Astrocyte (in vitro differentiated cells and primary cell): ENCODE results near the gene TSEN2. TPM values are rescaled to one million over a fixed set of nuclear protein-coding genes. Genes with fewer than 3 reads are reported as not detected.

Experiments used
- DNase-seq: peaks from one replicate; pipeline ENCODE4 v3.0.0-alpha.2; 2010; ENCODE audit warnings: low read depth
- FAIRE-seq: peaks from 2 replicates; lab custom pipeline; 2011; peaks lifted over from hg19 to GRCh38; lab: Jason Lieb, UNC
- H2AFZ ChIP-seq: 2 replicates; pipeline ENCODE4 v1.6.0; 2012; ENCODE audit warnings: low read depth, low read length, inconsistent platforms
- H3K27ac ChIP-seq: 2 replicates; pipeline ENCODE4 v1.5.1; 2011; ENCODE audit warnings: low read depth, low read length, inconsistent platforms
- H3K27me3 ChIP-seq: 2 replicates; pipeline ENCODE4 v1.6.0; 2011; ENCODE audit warnings: low read length, inconsistent platforms; ENCODE audit not compliant: insufficient read depth
- H3K36me3 ChIP-seq: 2 replicates; pipeline ENCODE4 v1.5.1; 2011; ENCODE audit warnings: low read length, inconsistent platforms; ENCODE audit not compliant: insufficient read depth
- H3K4me1 ChIP-seq: 2 replicates; pipeline ENCODE4 v1.5.1; 2011; ENCODE audit warnings: low read length, inconsistent platforms; ENCODE audit not compliant: insufficient read depth
- H3K4me2 ChIP-seq: 2 replicates; pipeline ENCODE4 v1.6.0; 2012; ENCODE audit warnings: low read length, inconsistent platforms
- H3K4me3 ChIP-seq: 2 replicates; pipeline ENCODE4 v1.5.1; 2011; ENCODE audit warnings: low read depth, mild to moderate bottlenecking, low read length, inconsistent platforms; ENCODE audit not compliant: insufficient read depth
- H3K79me2 ChIP-seq: 2 replicates; pipeline ENCODE4 v1.6.0; 2012; ENCODE audit warnings: mild to moderate bottlenecking, low read length, inconsistent platforms; ENCODE audit not compliant: insufficient read depth
- H3K9ac ChIP-seq: 2 replicates; pipeline ENCODE4 v1.6.0; 2012; ENCODE audit warnings: mild to moderate bottlenecking, low read length, inconsistent platforms
- H3K9me3 ChIP-seq: 2 replicates; pipeline ENCODE4 v1.5.1; 2012; ENCODE audit warnings: low read depth, mild to moderate bottlenecking, low read length, inconsistent platforms; ENCODE audit not compliant: insufficient read depth
- H4K20me1 ChIP-seq: 2 replicates; pipeline ENCODE4 v1.6.0; 2012; ENCODE audit warnings: low read length, inconsistent platforms; ENCODE audit not compliant: insufficient read depth
- H3K27ac Mint-ChIP-seq: one replicate; pipeline ENCODE4 v1.8.0; 2021; ENCODE audit warnings: mild to moderate bottlenecking, mixed read lengths; ENCODE audit not compliant: unreplicated experiment
- H3K27me3 Mint-ChIP-seq: one replicate; pipeline ENCODE4 v1.8.0; 2021; ENCODE audit warnings: low read depth, mixed read lengths; ENCODE audit not compliant: unreplicated experiment
- H3K36me3 Mint-ChIP-seq: one replicate; pipeline ENCODE4 v1.8.0; 2021; ENCODE audit warnings: low read depth, mixed read lengths; ENCODE audit not compliant: unreplicated experiment
- H3K4me1 Mint-ChIP-seq: one replicate; pipeline ENCODE4 v1.8.0; 2021; ENCODE audit warnings: low read depth, mixed read lengths; ENCODE audit not compliant: unreplicated experiment
- H3K4me3 Mint-ChIP-seq: one replicate; pipeline ENCODE4 v1.8.0; 2021; ENCODE audit warnings: mild to moderate bottlenecking, moderate library complexity, mixed read lengths; ENCODE audit not compliant: unreplicated experiment
- H3K9me3 Mint-ChIP-seq: one replicate; pipeline ENCODE4 v1.8.0; 2021; ENCODE audit warnings: mild to moderate bottlenecking, mixed read lengths; ENCODE audit not compliant: unreplicated experiment
- EZH2 ChIP-seq: IDR thresholded peaks from 2 replicates; pipeline ENCODE4 v1.6.1; 2012; ENCODE audit warnings: mild to moderate bottlenecking, low read length, inconsistent platforms; ENCODE audit not compliant: insufficient read depth
- total RNA-seq: library from RNA; stranded (reverse); gene quantifications from 2 replicates; pipeline ENCODE4 v1.2.1, GENCODE V29; 2021
- TF ChIP-seq, protein P1 (sequence below): IDR thresholded peaks from 2 replicates; pipeline ENCODE4 v1.5.1; 2011; ENCODE audit warnings: low read depth, mild to moderate bottlenecking, inconsistent platforms, low read length, moderate library complexity; ENCODE audit not compliant: insufficient read depth

Gene TSEN2
- total RNA-seq, 1 donor from 2014 or later: 9.7 TPM

- Histone ChIP-seq H3K9me3 (no peaks in the 10 kb centered on the region), H3K27ac (no peak overlapping the region), H3K9ac (no peak overlapping the region), H3K4me2 (no peak overlapping the region), H2AFZ (no peak overlapping the region), H3K36me3 (peaks cover 16% of the 10 kb centered on the region), H4K20me1 (no peaks in the 10 kb centered on the region), H3K27me3 (no peaks in the 10 kb centered on the region), H3K4me1 (no peaks in the 10 kb centered on the region), H3K79me2 (peaks cover 3% of the 10 kb centered on the region), H3K4me3 (no peak overlapping the region)
- Mint-ChIP-seq H3K36me3 (peaks cover 5% of the 10 kb centered on the region), H3K27ac (no peak overlapping the region), H3K27me3 (no peaks in the 10 kb centered on the region), H3K4me1 (peaks cover under 1% of the 10 kb centered on the region), H3K9me3 (no peaks in the 10 kb centered on the region), H3K4me3 (no peak overlapping the region)
- no peak for DNase-seq
- FAIRE-seq: no peak
- TF ChIP-seq, protein P1, sequence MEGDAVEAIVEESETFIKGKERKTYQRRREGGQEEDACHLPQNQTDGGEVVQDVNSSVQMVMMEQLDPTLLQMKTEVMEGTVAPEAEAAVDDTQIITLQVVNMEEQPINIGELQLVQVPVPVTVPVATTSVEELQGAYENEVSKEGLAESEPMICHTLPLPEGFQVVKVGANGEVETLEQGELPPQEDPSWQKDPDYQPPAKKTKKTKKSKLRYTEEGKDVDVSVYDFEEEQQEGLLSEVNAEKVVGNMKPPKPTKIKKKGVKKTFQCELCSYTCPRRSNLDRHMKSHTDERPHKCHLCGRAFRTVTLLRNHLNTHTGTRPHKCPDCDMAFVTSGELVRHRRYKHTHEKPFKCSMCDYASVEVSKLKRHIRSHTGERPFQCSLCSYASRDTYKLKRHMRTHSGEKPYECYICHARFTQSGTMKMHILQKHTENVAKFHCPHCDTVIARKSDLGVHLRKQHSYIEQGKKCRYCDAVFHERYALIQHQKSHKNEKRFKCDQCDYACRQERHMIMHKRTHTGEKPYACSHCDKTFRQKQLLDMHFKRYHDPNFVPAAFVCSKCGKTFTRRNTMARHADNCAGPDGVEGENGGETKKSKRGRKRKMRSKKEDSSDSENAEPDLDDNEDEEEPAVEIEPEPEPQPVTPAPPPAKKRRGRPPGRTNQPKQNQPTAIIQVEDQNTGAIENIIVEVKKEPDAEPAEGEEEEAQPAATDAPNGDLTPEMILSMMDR: no peak
- TF ChIP-seq EZH2: no peak
Observed at GRCh38 chr3:12496453-12496761, 12.1 kb downstream of the TSEN2 start.

DNA sequence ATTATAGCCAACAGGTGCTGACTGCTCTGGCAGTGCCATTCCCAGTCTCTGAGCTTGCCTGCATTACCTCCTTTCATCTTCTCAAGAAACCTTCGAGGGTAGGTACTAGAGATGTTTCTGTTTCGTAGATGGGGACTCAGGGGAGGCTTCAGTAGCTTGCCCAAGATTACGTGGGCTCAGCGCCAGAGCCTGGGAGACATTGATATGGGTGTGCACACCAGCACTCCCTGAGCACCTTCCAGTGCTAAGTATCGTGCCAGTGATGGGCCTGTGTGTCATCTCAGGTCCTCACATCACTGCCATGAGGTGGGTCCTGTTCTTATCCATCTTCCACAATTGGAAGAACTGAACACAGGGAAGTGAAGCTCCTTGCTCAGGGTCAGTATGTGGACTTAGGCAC is 15.2 kb downstream of the TSEN2 start:
- DNase-seq (no peak), FAIRE-seq (no peak)
- H3K36me3 Mint-ChIP-seq: peaks cover 13% of the 10 kb centered on the region
- Histone ChIP-seq H3K4me3 (no peak overlapping the region), H3K9me3 (no peaks in the 10 kb centered on the region), H3K79me2 (no peaks in the 10 kb centered on the region), H3K27me3 (no peaks in the 10 kb centered on the region), H3K4me1 (no peaks in the 10 kb centered on the region), H3K9ac (no peak overlapping the region), H3K4me2 (no peak overlapping the region), H4K20me1 (no peaks in the 10 kb centered on the region), H3K27ac (no peak overlapping the region), H3K36me3 (peaks cover 22% of the 10 kb centered on the region), H2AFZ (no peak overlapping the region)
- TF ChIP-seq EZH2: no peak
- TF ChIP-seq, protein P1: no peak
- no peak overlapping the region for H3K4me3 Mint-ChIP-seq
- H3K9me3 Mint-ChIP-seq: no peaks in the 10 kb centered on the region
- peaks cover 5% of the 10 kb centered on the region for H3K4me1 Mint-ChIP-seq
- H3K27me3 Mint-ChIP-seq: no peaks in the 10 kb centered on the region
- H3K27ac Mint-ChIP-seq: no peak overlapping the region

GRCh38 chr3:12501360-12502020 is 17.2 kb downstream of the TSEN2 start:
- peaks cover 13% of the 10 kb centered on the region for H3K36me3 Mint-ChIP-seq
- Histone ChIP-seq H3K36me3 (peaks cover 22% of the 10 kb centered on the region), H3K9ac (no peak overlapping the region)

More at GRCh38 chr3:12501360-12502020, 17.2 kb downstream of the TSEN2 start:
- Histone ChIP-seq H2AFZ (no peak overlapping the region), H3K27ac (no peak overlapping the region), H3K27me3 (no peaks in the 10 kb centered on the region), H4K20me1 (no peaks in the 10 kb centered on the region), H3K4me3 (no peak overlapping the region), H3K4me1 (no peaks in the 10 kb centered on the region), H3K9me3 (no peaks in the 10 kb centered on the region), H3K79me2 (no peaks in the 10 kb centered on the region), H3K4me2 (no peak overlapping the region)
- FAIRE-seq (no peak), DNase-seq (peak; percentile 10)
- TF ChIP-seq, protein P1: no peak
- no peak for TF ChIP-seq EZH2
- no peak overlapping the region for H3K27ac Mint-ChIP-seq
- peaks cover 5% of the 10 kb centered on the region for H3K4me1 Mint-ChIP-seq
- H3K27me3 Mint-ChIP-seq: no peaks in the 10 kb centered on the region
- H3K4me3 Mint-ChIP-seq: no peak overlapping the region
- H3K9me3 Mint-ChIP-seq: no peaks in the 10 kb centered on the region
